OCI-LY1 (cell line): ENCODE measurements around the gene CD164L2.

Experiments
- H2AFZ ChIP-seq: fragments of 200-600 bp; sonication (generic), shearing (Covaris generic); 2 replicates; pipeline ENCODE4 v1.6.0; 2014; ENCODE audit warnings: antibody characterized with exemption, mild to moderate bottlenecking, low read length
- H3F3A ChIP-seq: fragments of 200-600 bp; sonication (generic), shearing (Covaris generic); 2 replicates; pipeline ENCODE4 v1.6.0; 2014; ENCODE audit warnings: mild to moderate bottlenecking, antibody characterized with exemption, low read length, moderate library complexity; ENCODE audit not compliant: insufficient read depth
- H3K27ac ChIP-seq: fragments of 200-600 bp; sonication (generic); 2 replicates; pipeline ENCODE4 v1.5.1; 2014; ENCODE audit warnings: low read length, mixed run types, mild to moderate bottlenecking, low read depth; ENCODE audit not compliant: poor library complexity, severe bottlenecking
- H3K27me3 ChIP-seq: fragments of 200-600 bp; sonication (generic); 2 replicates; pipeline ENCODE4 v1.6.0; 2014; ENCODE audit warnings: antibody characterized with exemption, mild to moderate bottlenecking, low read length, moderate library complexity; ENCODE audit not compliant: insufficient read depth
- H3K36me3 ChIP-seq: fragments of 200-600 bp; sonication (generic); 2 replicates; pipeline ENCODE4 v1.6.1; 2014; ENCODE audit warnings: mild to moderate bottlenecking, antibody characterized with exemption, low read length, moderate library complexity, mixed read lengths; ENCODE audit not compliant: insufficient read depth
- H3K4me1 ChIP-seq: fragments of 200-600 bp; sonication (generic); 2 replicates; pipeline ENCODE4 v1.5.1; 2014; ENCODE audit warnings: mild to moderate bottlenecking, low read length, moderate library complexity; ENCODE audit not compliant: insufficient read depth, severe bottlenecking
- H3K4me2 ChIP-seq: fragments of 200-600 bp; sonication (generic), shearing (Covaris generic); 2 replicates; pipeline ENCODE4 v1.6.1; 2014; ENCODE audit warnings: low read length
- H3K4me3 ChIP-seq: fragments of 200-600 bp; sonication (generic); 2 replicates; pipeline ENCODE4 v1.5.1; 2014; ENCODE audit warnings: low read length, low read depth, mild to moderate bottlenecking, mixed read lengths; ENCODE audit not compliant: poor library complexity, severe bottlenecking
- H3K79me2 ChIP-seq: fragments of 200-600 bp; shearing (Covaris generic); 2 replicates; pipeline ENCODE4 v1.6.1; 2016; ENCODE audit warnings: mixed run types, low read length, mixed read lengths; ENCODE audit not compliant: insufficient read depth
- H3K9ac ChIP-seq: fragments of 200-600 bp; sonication (generic), shearing (Covaris generic); 2 replicates; pipeline ENCODE4 v1.6.1; 2014; ENCODE audit warnings: mild to moderate bottlenecking, low read length, mixed read lengths
- H3K9me2 ChIP-seq: fragments of 200-600 bp; sonication (generic), shearing (Covaris generic); 2 replicates; pipeline ENCODE4 v1.6.1; 2014; ENCODE audit warnings: low read depth, mild to moderate bottlenecking, low read length, mixed read lengths
- H3K9me3 ChIP-seq: fragments of 200-600 bp; shearing (Covaris generic); 2 replicates; pipeline ENCODE4 v1.6.1; 2014; ENCODE audit warnings: low read length, mixed read lengths
- H4K20me1 ChIP-seq: fragments of 200-600 bp; sonication (generic), shearing (Covaris generic); 2 replicates; pipeline ENCODE4 v1.6.0; 2016; ENCODE audit warnings: mild to moderate bottlenecking, low read length; ENCODE audit not compliant: insufficient read depth
- CTCF ChIP-seq: fragments of 200-600 bp; sonication (generic), shearing (Covaris generic); IDR thresholded peaks from 2 replicates; pipeline ENCODE4 v1.5.1; 2017; ENCODE audit warnings: mild to moderate bottlenecking, antibody characterized with exemption, low read length, moderate library complexity, mixed read lengths
- EZH2 ChIP-seq: fragments of 200-600 bp; sonication (generic), shearing (Covaris generic); IDR thresholded peaks from 2 replicates; pipeline ENCODE4 v1.8.0; 2017; ENCODE audit warnings: borderline replicate concordance, mixed run types, mild to moderate bottlenecking, antibody characterized with exemption, low read length, moderate library complexity, mixed read lengths

CD164L2 gene

GRCh38 chr1:27400082-27400962 lies 17.2 kb upstream of the CD164L2 start:
- Histone ChIP-seq H3K36me3 (peaks cover 11% of the 10 kb centered on the region; the same call in 1 of the 2 replicates), H3K4me3 (no peak overlapping the region), H4K20me1 (no peaks in the 10 kb centered on the region), H3K9me3 (no peaks in the 10 kb centered on the region), H3K9ac (no peak overlapping the region), H2AFZ (no peak overlapping the region), H3K27me3 (no peaks in the 10 kb centered on the region), H3K4me2 (no peak overlapping the region), H3K9me2 (no peaks in the 10 kb centered on the region), H3K79me2 (no peaks in the 10 kb centered on the region), H3F3A (no peaks in the 10 kb centered on the region), H3K4me1 (peaks cover 36% of the 10 kb centered on the region), H3K27ac (no peak overlapping the region)
- no peak for TF ChIP-seq CTCF
- no peak for TF ChIP-seq EZH2

- no peak overlapping the region for H3K4me3 ChIP-seq
- H3K9me3 ChIP-seq: no peaks in the 10 kb centered on the region
- peaks cover 27% of the 10 kb centered on the region for H3K4me1 ChIP-seq
- H3K79me2 ChIP-seq: no peaks in the 10 kb centered on the region
- H4K20me1 ChIP-seq: no peaks in the 10 kb centered on the region
- no peak overlapping the region for H3K27ac ChIP-seq
- H3K36me3 ChIP-seq: 0 out of 2 replicates have a peak, but pooled peaks cover 5% of the 10 kb centered on the region
- no peak overlapping the region for H2AFZ ChIP-seq
- no peak for TF ChIP-seq CTCF
- TF ChIP-seq EZH2: no peak
- H3K4me2 ChIP-seq: no peak overlapping the region
- no peaks in the 10 kb centered on the region for H3K9me2 ChIP-seq
- H3K27me3 ChIP-seq: no peaks in the 10 kb centered on the region
- no peak overlapping the region for H3K9ac ChIP-seq
- H3F3A ChIP-seq: no peaks in the 10 kb centered on the region
Observed at GRCh38 chr1:27399251-27400025, 16.3 kb upstream of the CD164L2 start.

- peaks cover 19% of the 10 kb centered on the region for H3K4me1 ChIP-seq
- H3K9me2 ChIP-seq: no peaks in the 10 kb centered on the region
- no peak overlapping the region for H3K9ac ChIP-seq
- TF ChIP-seq EZH2 (no peak), CTCF (no peak)
- H3K4me2 ChIP-seq: no peak overlapping the region
- H3K27me3 ChIP-seq: no peaks in the 10 kb centered on the region
- H3K27ac ChIP-seq: no peak overlapping the region
- H3F3A ChIP-seq: no peaks in the 10 kb centered on the region
- H3K4me3 ChIP-seq: no peak overlapping the region
- no peak overlapping the region for H2AFZ ChIP-seq
- H3K79me2 ChIP-seq: no peaks in the 10 kb centered on the region
- 0 out of 2 replicates have a peak, but pooled peaks cover 5% of the 10 kb centered on the region for H3K36me3 ChIP-seq
- no peaks in the 10 kb centered on the region for H3K9me3 ChIP-seq
- H4K20me1 ChIP-seq: no peaks in the 10 kb centered on the region
Observed at GRCh38 chr1:27398405-27399149, 15.4 kb upstream of the CD164L2 start.
